Lower leg skin (tissue), 3 donors: ENCODE data around the gene DNAJC12.

ENCODE experiments used
- CTCF ChIP-seq, 3 donors: fragments of 450-650 bp; IDR thresholded peaks; one replicate each; pipeline ENCODE4 v1.5.1; 2016; ENCODE audit warnings: antibody characterized with exemption in 3 of 3, mild to moderate bottlenecking in 3 of 3, moderate library complexity in 2 of 3
- POLR2A ChIP-seq, 2 donors: fragments of 450-650 bp; IDR thresholded peaks; one replicate each; pipeline ENCODE4 v1.6.1; 2016 to 2017; ENCODE audit warnings: antibody characterized with exemption in 2 of 2, mild to moderate bottlenecking in 1 of 2, moderate library complexity in 1 of 2

GRCh38 chr10:67776371-67776770 lies 61.6 kb downstream of the DNAJC12 start:
- TF ChIP-seq CTCF (IDR thresholded peaks at IDR 0.05): no peak
- TF ChIP-seq POLR2A (IDR thresholded peaks at IDR 0.05): no peak
